HK-2 (cell line): ENCODE measurements around the gene SHC4.
"Not testable (repeated sequence)": the region's sequence is repeated elsewhere in the genome, so short reads cannot be mapped to it uniquely, and the experiment has no call there.

Experiments used
- DNase-seq: peaks from one replicate; pipeline ENCODE4 v3.0.0-alpha.2; 2018; ENCODE audit not compliant: unreplicated experiment

SHC4 gene

GRCh38 chr15:48796930-48797329, 166.8 kb downstream of the SHC4 start:
- DNase-seq: no peak

- DNase-seq: no peak
Measured at GRCh38 chr15:48796521-48796920, 167.2 kb downstream of the SHC4 start.

DNA sequence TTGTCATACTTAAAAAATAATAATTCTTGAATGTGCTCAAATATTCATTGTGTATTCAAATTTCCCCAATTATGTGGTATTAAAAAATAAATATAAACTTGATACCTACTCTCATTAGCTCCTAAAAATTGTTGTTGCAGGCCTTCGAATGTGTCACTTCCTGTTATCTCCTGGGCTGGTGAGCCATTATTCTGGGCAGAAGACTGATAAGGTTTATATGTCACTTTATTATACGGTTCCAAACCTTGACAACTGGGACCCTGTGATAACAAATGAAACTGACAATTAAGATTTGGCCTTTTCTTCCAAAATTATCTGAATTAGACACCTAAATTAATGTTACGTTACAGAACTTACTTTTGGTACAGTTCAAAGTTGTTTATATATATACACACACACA, 167.8 kb downstream of the SHC4 start:
- DNase-seq: no peak

- no peak for DNase-seq
Measured at GRCh38 chr15:48794697-48795134, 169.0 kb downstream of the SHC4 start.

- no peak for DNase-seq
Measured at GRCh38 chr15:48792408-48792807, 171.3 kb downstream of the SHC4 start.

GRCh38 chr15:48790466-48791115, 173.1 kb downstream of the SHC4 start:
- DNase-seq: not testable (repeated sequence)

GRCh38 chr15:48785712-48786111, 178.0 kb downstream of the SHC4 start:
- DNase-seq: no peak

DNA sequence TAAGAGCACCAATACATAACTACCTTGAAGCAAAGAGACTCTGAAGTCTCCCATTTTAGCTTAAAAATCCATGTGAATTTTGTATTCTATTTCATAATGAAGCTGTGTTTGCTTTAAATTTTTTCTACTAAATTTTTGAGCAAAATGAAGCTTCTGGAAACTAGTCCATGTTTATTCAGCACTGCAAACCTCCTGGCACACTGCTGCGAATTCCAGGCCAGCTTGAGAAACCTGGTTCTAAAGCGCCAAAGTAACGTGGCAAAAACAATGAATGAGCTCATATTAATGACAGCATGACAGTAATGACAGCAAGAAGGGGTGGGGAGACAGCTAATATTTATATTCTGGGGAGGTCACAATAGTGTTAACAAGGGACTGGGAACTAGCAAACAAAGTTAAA, 178.5 kb downstream of the SHC4 start:
- DNase-seq: no peak

- no peak for DNase-seq
Measured at GRCh38 chr15:48784756-48785155, 179.0 kb downstream of the SHC4 start.

DNA sequence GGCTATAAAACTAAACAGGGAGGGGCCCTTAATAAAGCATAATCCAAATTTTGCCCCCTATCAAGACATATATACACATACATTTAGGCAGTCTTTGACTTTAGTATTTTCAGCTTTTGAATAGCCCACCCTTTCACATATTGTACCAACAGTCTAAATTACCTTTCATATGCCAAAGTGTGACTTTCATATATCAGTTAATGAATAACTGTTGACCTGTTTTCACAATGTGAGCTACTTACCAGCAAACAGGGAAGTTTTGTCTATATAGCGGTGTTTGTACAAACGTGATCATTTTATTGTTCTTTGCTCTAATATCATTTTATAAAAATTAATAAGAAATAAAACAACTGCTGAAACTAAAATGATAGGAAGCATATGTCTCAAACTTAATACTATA, 180.8 kb downstream of the SHC4 start:
- no peak for DNase-seq

DNA sequence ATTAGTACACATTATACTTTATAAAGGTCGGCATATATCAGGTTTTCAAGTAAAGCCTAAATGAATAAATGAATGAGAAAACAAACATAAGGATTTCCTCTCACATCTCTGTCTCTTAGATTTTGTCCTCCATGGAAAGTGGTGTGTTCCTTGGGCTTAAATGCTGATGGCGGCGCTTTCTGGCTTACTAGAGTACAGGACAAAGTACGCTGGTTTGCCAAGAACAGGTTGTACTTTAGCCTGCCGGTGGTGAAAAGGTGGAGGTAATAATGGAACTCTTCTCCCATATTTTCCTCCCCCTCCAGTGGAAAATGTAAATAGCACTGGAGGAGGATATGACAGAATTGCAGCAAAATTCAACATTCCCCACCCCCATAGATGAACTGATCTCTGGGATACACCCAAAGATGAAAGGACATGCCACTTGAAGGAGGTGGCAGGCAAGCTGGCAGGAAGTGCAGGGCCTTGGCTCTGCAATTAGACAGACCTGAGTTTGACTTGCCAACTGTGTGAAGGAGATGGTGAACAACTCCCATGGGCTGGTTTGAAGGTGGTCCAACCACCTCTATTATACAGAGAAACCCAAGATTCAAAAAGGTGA, 182.1 kb downstream of the SHC4 start:
- no peak for DNase-seq

DNA sequence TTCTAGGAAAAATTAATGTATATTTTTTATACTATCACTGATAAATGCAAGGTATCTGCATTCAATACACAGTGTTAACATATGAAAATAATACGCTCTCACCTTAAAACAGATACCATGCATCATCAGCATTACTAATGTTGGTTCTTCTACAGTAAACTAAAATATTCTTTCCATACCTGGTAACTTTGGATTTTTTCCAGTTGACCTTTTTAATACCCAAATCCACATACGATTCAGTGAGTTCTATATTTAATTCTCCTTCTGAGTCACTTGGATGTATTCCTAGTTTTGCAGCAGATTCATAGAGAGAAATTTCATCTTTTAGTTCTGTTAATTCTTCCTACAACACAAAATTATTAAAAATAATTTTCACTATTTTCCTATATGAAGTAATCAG, 182.7 kb downstream of the SHC4 start:
- DNase-seq: no peak

DNA sequence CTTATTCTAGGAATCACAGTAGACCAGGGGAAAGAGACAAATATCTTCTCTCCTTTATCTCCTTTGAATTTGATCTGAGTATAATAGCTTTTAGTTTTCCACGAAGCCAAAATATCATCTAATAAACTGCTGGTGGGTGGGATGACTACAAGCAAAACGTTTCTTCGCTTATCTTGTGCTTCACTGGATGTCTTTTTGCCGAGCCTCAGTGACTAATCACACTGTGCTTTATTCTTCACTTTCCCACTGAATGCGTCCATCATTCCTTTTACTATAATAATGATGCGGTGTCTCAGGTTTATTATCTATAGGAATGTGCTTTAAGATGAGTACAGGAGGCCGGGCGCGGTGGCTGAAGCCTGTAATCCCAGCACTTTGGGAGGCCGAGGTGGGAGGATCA, 185.4 kb downstream of the SHC4 start:
- no peak for DNase-seq

DNA sequence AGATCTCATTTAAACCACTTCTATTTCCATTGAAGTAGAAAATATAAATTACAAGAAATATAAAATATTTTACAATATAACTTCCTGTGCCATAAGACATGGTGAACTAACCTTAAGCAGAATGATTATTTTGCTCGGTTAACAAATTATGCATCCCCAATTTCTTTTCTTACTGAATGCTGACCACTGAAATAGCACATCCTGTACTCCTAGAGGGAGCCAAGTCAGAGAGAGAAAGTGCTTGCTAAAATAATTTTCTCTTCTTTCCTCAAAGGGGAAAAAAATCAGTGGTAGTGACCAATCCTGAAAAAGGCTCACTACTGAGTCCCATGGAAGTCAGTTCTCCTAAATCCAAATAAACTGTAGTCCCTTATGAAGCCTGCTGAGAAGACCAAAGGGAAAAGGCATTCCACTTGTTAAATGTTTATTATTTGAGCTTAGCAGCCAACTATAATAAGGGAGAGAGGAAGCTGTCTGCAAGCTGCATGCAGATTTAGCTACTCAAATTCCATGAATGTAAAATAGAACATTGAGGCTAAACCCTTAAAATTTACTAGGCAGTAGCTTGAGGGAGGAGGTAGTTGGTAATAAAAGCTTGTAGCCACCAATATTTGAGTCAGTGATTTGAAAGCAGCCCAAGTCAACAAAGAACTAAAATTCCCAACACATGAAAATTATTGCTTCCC, 185.9 kb downstream of the SHC4 start:
- no peak for DNase-seq

DNA sequence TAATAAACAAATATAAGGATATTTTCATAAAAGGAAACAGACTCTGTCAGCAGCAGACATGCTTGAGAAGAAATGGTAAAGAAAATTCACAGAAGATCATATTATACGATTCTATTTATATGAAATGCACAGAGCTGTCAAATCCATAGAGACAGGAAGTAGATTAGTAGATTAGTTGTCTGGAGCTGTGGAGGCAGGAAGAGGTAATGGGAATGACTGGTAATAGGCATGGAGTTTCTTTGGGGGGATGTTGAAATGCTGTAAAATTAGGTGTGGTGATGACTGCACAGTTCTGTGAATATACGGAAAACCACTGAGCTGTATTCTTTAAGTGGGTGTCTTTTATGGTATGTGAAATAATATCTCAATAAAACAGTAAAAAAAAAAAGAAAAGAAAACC, 188.2 kb downstream of the SHC4 start:
- no peak for DNase-seq

GRCh38 chr15:48774484-48774883, 189.2 kb downstream of the SHC4 start:
- no peak for DNase-seq
